DLD1 (cell line): ENCODE measurements around the gene POLR2A.

Experiments used
- in situ Hi-C: cut with HindIII; loops from 2 replicates; pipeline ENCODE4 v1.10.0; 2017; ENCODE audit warnings: low sequenced_read_pairs

POLR2A gene

DNA sequence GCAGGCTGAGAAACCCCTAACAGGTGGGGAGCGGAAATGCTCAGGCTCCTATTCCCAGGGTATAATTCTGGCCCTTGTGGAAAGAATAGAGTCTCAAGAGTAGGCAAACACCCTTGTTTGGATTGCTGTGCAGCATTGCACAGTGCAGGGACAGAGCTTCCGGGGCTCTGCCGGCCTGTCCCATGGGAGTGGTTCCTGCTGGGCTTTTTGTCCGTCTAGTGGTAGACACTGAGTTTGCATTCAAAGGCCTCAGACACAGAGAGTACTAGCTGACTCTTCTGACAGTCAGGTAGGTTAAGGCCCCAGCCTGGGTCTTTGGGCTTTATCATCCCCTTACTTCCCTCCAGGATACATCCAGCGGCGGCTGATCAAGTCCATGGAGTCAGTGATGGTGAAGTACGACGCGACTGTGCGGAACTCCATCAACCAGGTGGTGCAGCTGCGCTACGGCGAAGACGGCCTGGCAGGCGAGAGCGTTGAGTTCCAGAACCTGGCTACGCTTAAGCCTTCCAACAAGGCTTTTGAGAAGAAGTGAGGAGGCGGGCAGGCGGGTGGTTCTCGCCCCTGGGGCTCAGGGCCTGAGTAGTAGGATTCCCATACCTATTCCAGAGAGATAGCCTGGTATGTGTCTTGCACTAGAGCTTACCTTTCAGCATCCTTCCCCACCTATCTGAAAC is 18.1 kb downstream of the POLR2A start:
- in situ Hi-C loops, result no loop called here

DNA sequence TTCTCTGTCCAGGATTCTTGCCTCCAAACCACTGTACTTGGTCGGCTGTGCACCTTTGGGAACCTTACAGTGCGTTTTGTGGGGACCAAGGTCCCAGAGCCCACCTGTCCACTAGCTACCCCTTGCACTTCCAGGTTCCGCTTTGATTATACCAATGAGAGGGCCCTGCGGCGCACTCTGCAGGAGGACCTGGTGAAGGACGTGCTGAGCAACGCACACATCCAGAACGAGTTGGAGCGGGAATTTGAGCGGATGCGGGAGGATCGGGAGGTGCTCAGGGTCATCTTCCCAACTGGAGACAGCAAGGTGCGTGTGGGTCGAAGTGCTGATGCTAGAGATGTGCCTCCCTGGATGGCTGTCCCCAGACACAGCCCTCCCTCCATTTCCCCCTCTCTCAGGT is 18.8 kb downstream of the POLR2A start:
- in situ Hi-C loops, result no loop called here

DNA sequence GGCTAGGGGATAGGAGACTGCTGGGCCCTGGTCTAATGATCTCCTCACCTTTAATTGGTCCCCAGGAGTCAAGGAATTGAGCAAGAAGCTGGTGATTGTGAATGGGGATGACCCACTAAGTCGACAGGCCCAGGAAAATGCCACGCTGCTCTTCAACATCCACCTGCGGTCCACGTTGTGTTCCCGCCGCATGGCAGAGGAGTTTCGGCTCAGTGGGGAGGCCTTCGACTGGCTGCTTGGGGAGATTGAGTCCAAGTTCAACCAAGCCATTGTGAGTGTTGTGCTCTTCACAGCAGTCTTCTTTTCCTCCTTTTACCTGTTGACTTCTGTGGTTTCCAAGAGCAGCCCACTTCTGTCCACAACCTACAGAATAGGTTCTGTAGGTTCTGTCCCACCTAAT is 19.4 kb downstream of the POLR2A start:
- in situ Hi-C loops, result no loop called here

DNA sequence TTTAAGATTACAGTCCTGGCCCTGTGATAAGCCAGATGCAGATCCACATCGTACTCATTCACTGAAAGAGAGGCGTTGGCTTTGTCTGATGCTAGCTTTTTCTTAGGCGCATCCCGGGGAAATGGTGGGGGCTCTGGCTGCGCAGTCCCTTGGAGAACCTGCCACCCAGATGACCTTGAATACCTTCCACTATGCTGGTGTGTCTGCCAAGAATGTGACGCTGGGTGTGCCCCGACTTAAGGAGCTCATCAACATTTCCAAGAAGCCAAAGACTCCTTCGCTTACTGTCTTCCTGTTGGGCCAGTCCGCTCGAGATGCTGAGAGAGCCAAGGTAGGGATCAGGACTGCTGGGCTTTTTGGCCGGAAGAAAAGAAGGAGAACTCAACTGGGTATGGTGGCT is 24.0 kb downstream of the POLR2A start:
- in situ Hi-C loops, result no loop called here

DNA sequence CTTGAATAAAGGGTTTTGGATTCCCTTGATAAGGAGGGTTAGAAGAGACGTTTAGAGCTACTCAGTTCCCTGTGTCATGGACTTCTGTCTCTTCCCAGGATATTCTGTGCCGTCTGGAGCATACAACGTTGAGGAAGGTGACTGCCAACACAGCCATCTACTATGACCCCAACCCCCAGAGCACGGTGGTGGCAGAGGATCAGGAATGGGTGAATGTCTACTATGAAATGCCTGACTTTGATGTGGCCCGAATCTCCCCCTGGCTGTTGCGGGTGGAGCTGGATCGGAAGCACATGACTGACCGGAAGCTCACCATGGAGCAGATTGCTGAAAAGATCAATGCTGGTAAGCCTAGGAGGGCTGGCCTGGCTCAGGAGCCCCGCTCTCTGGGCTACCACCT is 24.7 kb downstream of the POLR2A start:
- in situ Hi-C loops, result no loop called here

DNA sequence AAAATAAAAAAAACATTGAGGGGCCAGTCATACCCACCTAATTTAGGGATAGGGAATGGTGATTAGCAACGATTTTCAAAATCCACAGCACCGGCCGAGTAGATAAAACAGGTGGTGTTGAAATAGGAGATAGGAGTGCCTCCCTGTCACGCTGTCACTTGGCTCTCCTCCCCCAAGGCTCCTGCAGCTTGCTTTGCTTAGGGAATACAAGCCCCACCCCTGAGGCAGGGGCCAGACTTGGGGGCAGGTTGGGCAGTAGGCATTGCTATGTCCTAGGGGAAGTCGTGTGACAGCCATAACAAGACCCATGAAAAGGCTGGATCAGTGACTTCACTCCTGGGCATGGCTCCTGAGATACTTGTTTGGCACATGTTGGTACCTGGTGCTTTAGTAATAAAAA is 25.8 kb downstream of the POLR2A start:
- in situ Hi-C loops, result no loop called here

DNA sequence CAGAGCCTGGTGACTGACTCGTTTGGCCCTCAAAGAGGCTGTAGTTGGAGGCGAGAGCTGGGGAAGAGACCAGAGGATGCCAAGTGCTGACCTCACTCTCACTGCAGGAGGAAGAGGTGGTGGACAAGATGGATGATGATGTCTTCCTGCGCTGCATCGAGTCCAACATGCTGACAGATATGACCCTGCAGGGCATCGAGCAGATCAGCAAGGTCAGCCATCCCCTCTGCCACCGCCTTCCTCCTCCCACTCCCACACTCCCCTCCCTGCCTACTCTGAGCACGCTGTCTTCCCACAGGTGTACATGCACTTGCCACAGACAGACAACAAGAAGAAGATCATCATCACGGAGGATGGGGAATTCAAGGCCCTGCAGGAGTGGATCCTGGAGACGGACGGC is 26.9 kb downstream of the POLR2A start:
- in situ Hi-C loops, result no loop called here

DNA sequence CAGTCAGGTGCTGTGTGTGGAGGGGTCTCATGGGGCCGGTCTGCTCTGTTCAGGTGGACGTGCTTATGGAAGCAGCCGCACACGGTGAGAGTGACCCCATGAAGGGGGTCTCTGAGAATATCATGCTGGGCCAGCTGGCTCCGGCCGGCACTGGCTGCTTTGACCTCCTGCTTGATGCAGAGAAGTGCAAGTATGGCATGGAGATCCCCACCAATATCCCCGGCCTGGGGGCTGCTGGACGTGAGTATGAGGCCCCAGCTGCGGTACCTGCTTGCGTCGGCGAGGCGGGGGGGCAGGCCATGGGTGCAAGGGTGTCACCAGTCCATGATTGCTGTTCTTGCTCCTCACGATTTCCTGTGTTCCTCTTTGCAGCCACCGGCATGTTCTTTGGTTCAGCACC is 27.9 kb downstream of the POLR2A start:
- in situ Hi-C loops, result no loop called here

DNA sequence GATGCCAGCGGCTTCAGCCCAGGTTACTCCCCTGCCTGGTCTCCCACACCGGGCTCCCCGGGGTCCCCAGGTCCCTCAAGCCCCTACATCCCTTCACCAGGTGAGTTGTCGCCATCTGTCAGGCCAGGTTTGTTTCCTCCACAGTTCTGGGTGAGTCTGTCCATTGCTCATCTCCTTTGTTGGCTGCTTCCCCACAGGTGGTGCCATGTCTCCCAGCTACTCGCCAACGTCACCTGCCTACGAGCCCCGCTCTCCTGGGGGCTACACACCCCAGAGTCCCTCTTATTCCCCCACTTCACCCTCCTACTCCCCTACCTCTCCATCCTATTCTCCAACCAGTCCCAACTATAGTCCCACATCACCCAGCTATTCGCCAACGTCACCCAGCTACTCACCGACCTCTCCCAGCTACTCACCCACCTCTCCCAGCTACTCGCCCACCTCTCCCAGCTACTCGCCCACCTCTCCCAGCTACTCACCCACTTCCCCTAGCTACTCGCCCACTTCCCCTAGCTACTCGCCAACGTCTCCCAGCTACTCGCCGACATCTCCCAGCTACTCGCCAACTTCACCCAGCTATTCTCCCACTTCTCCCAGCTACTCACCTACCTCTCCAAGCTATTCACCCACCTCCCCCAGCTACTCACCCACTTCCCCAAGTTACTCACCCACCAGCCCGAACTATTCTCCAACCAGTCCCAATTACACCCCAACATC is 28.8 kb downstream of the POLR2A start:
- in situ Hi-C loops, result no loop called here

DNA sequence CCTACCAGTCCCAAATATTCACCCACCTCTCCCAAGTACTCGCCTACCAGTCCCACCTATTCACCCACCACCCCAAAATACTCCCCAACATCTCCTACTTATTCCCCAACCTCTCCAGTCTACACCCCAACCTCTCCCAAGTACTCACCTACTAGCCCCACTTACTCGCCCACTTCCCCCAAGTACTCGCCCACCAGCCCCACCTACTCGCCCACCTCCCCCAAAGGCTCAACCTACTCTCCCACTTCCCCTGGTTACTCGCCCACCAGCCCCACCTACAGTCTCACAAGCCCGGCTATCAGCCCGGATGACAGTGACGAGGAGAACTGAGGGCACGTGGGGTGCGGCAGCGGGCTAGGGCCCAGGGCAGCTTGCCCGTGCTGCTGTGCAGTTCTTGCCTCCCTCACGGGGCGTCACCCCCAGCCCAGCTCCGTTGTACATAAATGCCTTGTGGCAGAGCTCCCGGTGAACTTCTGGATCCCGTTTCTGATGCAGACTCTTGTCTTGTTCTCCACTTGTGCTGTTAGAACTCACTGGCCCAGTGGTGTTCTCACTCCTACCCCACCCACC is 29.8 kb downstream of the POLR2A start:
- in situ Hi-C loops, result no loop called here

DNA sequence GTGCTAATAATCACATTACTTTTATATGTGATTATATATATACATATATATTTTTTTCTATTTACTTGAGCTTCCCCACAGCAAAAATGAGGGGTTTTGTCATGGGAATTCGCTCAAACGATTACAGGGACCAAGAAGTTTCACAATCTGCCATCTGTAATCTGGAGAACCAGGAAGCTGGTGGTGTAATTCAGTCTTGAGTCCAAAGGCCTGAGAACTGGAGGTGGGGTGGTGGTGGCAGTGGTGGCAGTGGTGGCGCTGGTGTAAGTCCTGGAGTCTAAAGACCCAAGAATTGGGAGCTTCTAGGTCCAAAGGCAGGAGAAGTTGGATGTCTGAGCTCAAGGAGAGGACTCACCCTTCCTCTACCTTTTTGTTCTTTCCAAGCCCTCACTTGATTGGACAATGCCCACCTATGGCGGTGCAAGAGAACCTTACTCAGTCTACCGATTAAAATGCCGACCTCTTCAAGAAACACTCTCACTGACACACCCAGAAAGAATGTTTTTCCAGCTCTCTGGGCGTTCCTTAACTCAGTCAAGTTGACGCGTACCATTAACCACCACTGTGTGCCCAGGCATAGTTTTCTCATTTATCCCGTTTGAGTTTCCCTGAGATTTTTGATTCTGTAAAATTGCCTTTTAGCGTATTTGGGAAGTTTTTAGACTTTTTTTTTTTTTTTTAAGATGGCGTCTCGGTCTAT is 31.9 kb downstream of the POLR2A start:
- in situ Hi-C loops, result no loop called here

DNA sequence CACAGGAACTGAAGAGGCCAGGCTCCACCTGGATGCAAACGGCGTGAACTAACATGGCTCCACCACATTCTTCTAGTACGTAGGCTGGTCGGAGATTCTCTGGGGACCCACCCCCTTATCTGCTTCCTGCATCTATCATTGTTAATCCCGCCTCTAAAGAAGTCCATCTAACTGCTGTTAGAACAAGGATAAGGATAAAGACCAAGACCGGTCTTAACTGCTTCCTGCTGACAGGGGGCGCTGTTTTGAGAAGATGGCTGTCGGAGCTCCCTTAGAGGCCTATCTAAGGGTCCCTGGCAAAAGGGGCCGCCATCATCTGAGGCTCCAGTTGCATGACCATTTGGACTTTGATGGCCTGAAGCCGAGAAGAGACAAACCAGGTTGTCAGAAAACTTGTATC is 38.9 kb downstream of the POLR2A start:
- in situ Hi-C loops, result no loop called here

DNA sequence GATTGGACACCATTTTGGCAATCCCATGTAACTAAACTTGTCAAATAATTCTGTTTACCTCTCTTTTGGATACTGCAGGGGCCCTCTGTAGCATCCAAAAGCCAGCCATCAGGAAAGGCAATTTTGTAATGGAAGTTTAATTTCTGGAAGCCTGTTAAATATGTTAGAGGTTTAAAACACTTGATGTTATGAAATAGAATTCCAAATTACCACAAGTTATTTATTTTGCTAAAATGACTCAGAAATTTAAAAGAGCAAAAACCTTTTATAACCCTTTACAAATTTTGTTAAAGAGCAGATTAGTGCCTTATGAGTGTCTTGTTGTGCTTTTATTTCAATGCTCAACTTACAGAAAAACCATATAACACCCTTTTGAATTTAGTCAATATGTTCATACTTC is 44.7 kb downstream of the POLR2A start:
- in situ Hi-C loops, result no loop called here

DNA sequence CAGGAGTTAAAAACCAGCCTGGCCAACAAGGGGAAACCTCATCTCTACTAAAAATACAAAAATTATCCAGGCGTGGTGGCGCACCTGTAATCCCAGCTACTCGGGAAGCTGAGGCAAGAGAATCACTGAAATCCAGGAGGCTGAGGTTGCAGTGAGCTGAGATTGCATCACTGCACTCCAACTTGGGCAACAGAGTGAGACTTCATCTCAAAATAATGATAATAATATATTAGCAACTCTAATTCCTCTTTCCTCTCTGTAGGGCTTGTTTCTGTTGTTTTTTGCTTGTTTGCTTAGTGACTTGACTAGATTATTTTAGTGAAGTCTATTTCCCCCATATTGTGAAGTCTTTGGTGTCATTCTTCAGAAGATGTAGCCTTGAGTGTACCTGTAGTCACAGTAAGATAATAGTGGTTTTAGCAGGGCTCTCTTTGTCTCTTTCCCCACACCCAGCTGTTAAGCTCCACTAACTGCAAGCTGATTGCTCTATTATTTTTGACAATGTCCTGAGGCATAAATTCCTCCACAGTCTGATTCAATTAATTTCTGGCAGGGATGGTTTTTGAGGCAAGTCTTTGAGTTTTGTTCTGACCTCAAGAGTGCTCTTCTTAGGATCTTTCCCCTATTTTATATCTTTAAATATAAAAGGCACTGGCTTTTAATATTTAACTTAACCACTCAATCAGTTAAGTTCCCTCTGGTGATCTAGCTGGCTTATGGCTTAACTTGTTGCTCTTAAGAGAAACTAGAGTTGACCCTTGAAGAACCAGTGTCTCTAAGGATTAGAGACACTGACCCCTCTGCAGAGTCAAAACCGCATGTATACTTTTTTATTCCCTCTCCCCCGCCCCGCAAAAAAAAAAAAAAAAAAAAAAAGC is 46.1 kb downstream of the POLR2A start:
- in situ Hi-C loops, result no loop called here

DNA sequence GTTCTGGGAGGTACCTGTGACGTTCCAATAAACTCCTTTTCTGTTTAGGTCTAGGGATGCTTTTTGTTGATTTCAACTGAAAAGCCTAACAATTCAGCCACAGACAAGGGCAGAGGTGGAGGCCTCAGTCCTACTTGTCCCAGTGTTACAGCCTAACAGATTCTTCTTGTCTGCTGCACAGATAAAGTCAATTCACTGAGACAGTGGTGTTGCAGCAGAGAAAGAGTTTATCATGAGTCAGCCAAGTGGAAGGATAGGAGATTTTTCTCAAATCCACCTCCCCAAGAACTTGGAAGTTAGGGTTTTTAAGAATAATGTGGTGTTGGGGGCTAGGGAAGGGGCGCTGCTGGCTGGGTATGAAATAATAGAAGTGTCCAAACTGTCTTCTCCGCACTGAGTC is 53.9 kb downstream of the POLR2A start:
- in situ Hi-C loops, result no loop called here

DNA sequence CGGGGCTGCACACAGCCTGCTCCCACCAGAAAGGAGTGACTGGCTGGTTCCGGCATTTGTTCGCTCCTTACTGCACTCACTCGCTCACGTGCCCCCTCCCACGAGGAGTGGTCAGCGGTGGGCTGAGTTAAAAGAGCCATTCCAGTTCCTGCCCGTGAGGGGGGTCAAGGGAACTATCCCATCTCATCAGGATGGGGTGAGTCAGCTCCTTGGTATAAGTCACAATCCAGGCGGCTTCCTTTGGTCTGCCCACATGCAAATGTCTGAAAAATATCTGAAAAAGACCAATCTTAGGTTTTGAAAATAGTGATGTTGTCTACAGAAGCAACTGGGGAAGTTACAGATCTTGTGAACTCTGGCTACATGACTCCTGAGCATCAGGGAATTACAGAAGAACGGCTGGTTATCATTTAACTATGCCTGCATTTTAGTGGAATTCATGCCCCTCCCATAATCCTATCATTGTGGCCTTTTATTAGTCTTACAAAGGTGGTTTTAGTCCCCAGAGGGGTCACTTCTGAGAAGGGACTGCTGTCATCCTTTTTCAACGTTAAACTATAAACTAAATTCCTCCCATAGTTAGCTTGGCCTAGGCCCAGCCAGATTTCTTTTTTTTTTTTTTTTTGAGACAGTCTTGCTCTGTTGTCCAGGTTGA is 54.9 kb downstream of the POLR2A start:
- in situ Hi-C loops, result no loop called here

DNA sequence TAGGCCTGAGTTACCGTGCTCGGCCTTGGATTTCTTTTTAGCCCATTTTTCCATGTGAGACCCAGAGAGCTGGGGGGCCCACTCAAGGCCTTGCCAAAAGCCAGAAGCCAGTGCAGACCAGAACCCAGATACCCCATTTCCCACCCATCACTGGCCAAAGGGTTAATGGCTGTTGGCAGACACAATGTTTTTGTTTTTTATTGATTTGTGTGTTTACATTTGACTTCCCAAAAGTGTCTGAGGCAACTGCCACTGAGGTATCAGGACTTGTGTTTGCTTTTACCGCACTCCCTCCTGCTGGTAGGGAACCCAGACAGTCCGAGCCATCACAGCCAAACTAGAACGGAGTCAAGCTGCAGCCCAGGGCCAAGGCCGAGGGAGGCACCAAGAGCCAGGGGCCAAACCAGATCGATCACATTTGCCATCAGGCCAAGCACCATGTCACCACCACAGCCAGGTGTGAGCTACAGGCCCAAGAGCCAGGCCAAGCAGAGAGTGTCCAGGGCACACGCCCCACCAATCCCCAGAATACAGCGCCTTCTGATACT is 57.0 kb downstream of the POLR2A start:
- in situ Hi-C loops, result no loop called here

DNA sequence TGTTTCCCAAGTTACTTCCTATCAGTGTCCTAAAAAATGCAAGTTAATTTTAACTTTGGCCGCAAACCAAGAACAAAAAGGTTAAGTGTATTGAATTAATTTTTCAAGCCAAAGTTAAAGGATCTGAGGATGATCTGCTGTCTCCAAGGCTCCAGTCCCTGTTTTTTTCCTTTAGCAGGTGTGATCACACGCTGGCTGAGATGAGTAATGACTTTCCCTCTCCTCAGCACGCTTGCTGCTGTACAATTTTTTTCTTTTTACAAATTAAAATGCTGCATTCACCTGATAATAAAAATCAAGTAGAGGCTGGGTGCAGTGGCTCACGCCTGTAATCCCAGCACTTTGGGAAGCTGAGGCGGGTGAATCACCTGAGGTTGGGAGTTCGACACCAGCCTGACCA is 60.7 kb downstream of the POLR2A start:
- in situ Hi-C loops, result no loop called here

DNA sequence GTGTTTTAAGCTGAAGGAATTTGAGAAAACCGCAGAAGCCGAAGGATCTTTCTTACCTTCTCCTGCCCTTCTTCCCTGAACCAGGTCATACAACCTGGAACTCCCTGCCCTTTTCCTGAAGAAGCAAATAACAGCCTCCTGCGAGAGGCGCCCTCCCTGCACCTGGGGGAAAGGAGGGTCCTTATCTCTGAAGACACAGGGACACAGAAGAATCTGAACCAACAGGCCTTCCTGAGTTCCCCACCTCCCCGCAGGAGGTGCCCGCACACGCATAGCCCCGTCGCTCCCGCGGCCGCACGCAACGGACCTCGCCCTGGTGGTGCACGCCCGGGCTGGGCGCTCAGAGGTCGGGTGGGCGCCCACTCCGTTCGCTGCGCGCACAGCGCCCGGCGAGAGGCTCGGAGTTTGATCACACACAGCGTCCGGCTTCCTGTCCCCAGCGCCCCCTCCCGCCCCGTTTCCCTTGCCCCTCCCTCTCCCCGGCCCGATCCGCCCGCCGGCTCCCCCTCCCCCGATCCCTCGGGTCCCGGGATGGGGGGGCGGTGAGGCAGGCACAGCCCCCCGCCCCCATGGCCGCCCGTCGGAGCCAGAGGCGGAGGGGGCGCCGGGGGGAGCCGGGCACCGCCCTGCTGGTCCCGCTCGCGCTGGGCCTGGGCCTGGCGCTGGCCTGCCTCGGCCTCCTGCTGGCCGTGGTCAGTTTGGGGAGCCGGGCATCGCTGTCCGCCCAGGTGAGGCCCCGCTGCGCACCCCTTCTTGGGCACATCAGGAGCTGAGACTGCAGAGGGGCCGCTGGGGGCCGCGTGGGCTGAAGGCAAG is 64.6 kb downstream of the POLR2A start, which contains the start of gene TNFSF12:
TSS of gene TNFSF12 (plus strand) at position 474 of the 816 bp plus-strand sequence. CDS start at position 570, 96 bp downstream.
- in situ Hi-C loops, result no loop called here
